Stimulated activated CD4-positive, alpha-beta T cell treated with anti-CD3 and anti-CD28 coated beads, Interleukin-12 subunit alpha, Interleukin-12 subunit beta, amount 100 ng/mL, for 48 hours (primary cell): ENCODE measurements around the gene SOX8.
"Not testable (repeated sequence)": the region's sequence is repeated elsewhere in the genome, so short reads cannot be mapped to it uniquely, and the experiment has no call there.

Source experiments
- DNase-seq, 3 donors: peaks; one replicate each; pipeline ENCODE4 v3.0.0-alpha.2; 2020; ENCODE audit warnings: low read depth in 2 of 3, low spot score in 1 of 3

The SOX8 gene

GRCh38 chr16:981695-982144, at the start of gene SOX8:
SOX8 (plus strand) TSS chr16:981770; CDS start chr16:981923, 153 bp downstream.
- DNase-seq = peak in 1 of 3 donors; percentile 34

- DNase-seq = no peak
These were observed 48.7 kb upstream of the SOX8 start for GRCh38 chr16:932831-933330.

- DNase-seq = no peak
These were observed 48.0 kb upstream of the SOX8 start for GRCh38 chr16:933581-933980.

- DNase-seq = no peak
These were observed 47.4 kb upstream of the SOX8 start for GRCh38 chr16:934178-934577.

GRCh38 chr16:935684-936083, 45.9 kb upstream of the SOX8 start:
- DNase-seq = no peak

- DNase-seq = no peak
These were observed 44.3 kb upstream of the SOX8 start for GRCh38 chr16:937311-937710.

- no peak for DNase-seq
These were observed 43.8 kb upstream of the SOX8 start for GRCh38 chr16:937723-938122.

- DNase-seq = no peak
These were observed 43.4 kb upstream of the SOX8 start for GRCh38 chr16:938136-938535.

- no peak for DNase-seq
These were observed 42.8 kb upstream of the SOX8 start for GRCh38 chr16:938752-939151.

GRCh38 chr16:939311-939710, 42.3 kb upstream of the SOX8 start:
- no peak for DNase-seq

GRCh38 chr16:939941-940340, 41.6 kb upstream of the SOX8 start:
- DNase-seq = no peak

- DNase-seq = no peak
These were observed 39.0 kb upstream of the SOX8 start for GRCh38 chr16:942436-943060.

- no peak for DNase-seq
These were observed 37.6 kb upstream of the SOX8 start for GRCh38 chr16:943971-944370.

GRCh38 chr16:945271-946047, 36.1 kb upstream of the SOX8 start:
- no peak for DNase-seq

GRCh38 chr16:946048-946395, 35.5 kb upstream of the SOX8 start:
- no peak for DNase-seq

GRCh38 chr16:947255-947921, 34.2 kb upstream of the SOX8 start:
- DNase-seq = no peak

GRCh38 chr16:947922-948303, 33.7 kb upstream of the SOX8 start:
- DNase-seq = not testable (repeated sequence)

GRCh38 chr16:948767-949166, 32.8 kb upstream of the SOX8 start:
- not testable (repeated sequence) for DNase-seq

- not testable (repeated sequence) for DNase-seq
These were observed 30.6 kb upstream of the SOX8 start for GRCh38 chr16:950733-951573.

GRCh38 chr16:951660-952301, 29.8 kb upstream of the SOX8 start:
- no peak for DNase-seq

GRCh38 chr16:952321-952720, 29.2 kb upstream of the SOX8 start:
- no peak for DNase-seq
